Mammary epithelial cell (primary cell): ENCODE results near the gene MOCS1.

Experiments used
- EZH2 ChIP-seq: IDR thresholded peaks from 2 replicates; pipeline ENCODE4 v1.6.1; 2012; ENCODE audit warnings: low read length, inconsistent platforms, borderline replicate concordance
- TF ChIP-seq, protein P1 (sequence below), 2 donors: IDR thresholded peaks in 1 of 2; conservative IDR thresholded peaks in 1 of 2; 2 replicates each; pipeline ENCODE4 v1.5.1; 2011 to 2012; ENCODE audit warnings: inconsistent platforms in 2 of 2, low read length in 2 of 2, mild to moderate bottlenecking in 2 of 2, control low read depth in 1 of 2, low read depth in 1 of 2; ENCODE audit not compliant: insufficient read depth in 1 of 2; ENCODE audit errors: extremely low read depth in 1 of 2

GRCh38 chr6:39910164-39910563 lies 24.1 kb downstream of the MOCS1 start:
- TF ChIP-seq, protein P1, sequence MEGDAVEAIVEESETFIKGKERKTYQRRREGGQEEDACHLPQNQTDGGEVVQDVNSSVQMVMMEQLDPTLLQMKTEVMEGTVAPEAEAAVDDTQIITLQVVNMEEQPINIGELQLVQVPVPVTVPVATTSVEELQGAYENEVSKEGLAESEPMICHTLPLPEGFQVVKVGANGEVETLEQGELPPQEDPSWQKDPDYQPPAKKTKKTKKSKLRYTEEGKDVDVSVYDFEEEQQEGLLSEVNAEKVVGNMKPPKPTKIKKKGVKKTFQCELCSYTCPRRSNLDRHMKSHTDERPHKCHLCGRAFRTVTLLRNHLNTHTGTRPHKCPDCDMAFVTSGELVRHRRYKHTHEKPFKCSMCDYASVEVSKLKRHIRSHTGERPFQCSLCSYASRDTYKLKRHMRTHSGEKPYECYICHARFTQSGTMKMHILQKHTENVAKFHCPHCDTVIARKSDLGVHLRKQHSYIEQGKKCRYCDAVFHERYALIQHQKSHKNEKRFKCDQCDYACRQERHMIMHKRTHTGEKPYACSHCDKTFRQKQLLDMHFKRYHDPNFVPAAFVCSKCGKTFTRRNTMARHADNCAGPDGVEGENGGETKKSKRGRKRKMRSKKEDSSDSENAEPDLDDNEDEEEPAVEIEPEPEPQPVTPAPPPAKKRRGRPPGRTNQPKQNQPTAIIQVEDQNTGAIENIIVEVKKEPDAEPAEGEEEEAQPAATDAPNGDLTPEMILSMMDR (conservative IDR thresholded peaks at IDR 0.05 in 1 of 2, IDR thresholded peaks at IDR 0.05 in 1 of 2; ENCODE audit: extremely low read depth in 1 of 2, insufficient read depth in 1 of 2, low read depth in 1 of 2, low read length in 2 of 2), result no peak
- no peak for TF ChIP-seq EZH2
